HG03571 (cell line): ENCODE results near the gene SOBP.

Experiments used
- ATAC-seq: cut with Tn5 transposase; IDR thresholded peaks from one replicate; pipeline ENCODE4 v1.9.1; 2021; ENCODE audit not compliant: unreplicated experiment

SOBP gene

GRCh38 chr6:107709341-107709740 lies 219.4 kb downstream of the SOBP start:
- no peak for ATAC-seq
